ENCODE results near the gene RSPO4. TPM values are rescaled to one million over a fixed set of nuclear protein-coding genes. Genes with fewer than 3 reads are reported as not detected.

The RSPO4 gene
- total RNA-seq, 1 donor from 2014 or later, result not detected

DNA sequence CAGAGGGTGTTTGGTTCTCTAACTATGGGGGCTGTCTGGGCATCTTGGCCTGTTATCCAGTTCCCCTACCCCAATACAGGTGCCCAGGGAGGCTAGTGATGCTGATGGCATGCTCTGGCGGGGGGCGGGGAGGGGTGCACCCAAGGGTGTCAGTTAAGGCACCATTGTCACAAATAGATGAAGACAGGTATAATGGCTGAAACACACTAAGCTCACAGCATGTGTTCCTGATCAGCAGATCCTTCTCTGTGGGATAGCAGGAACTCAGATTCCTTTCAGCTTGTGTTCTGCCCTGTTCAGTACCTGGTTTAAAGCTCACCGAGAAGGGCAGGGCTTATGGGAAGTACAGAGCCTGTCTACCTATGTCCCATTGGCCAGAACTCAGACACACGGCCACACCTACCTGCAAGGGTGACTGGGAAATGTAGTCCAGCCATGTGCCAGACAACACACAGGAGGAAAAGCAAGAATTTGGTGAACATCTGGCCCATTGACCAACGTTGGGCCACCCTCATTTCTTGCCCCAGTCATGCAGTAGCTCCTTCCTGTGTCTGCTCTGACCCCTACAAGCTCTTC is 3.4 kb upstream of the RSPO4 start:
- H3K27ac ChIP-seq (ENCODE audit: low read depth, low read length), result no peak overlapping the region
- no peak overlapping the region for H3K4me3 ChIP-seq (ENCODE audit: low read length in 3 of 3)
- no peaks in the 10 kb centered on the region for H3K9me3 ChIP-seq (ENCODE audit: control insufficient read depth in 3 of 3, low read length in 3 of 3)
- H3K36me3 ChIP-seq (ENCODE audit: control insufficient read depth in 3 of 3, insufficient read depth in 3 of 3, low read length in 3 of 3), result no peaks in the 10 kb centered on the region
- H3K9ac ChIP-seq (ENCODE audit: low read depth in 1 of 3, low read length in 3 of 3), result no peak overlapping the region
- H3K27me3 ChIP-seq (ENCODE audit: control insufficient read depth in 3 of 3, insufficient read depth in 3 of 3, low read length in 3 of 3), result peaks cover 46 to 55% (median 47%) of the 10 kb centered on the region in 3 donors
- H3K4me1 ChIP-seq (ENCODE audit: control insufficient read depth in 3 of 3, insufficient read depth in 3 of 3, low read length in 3 of 3), result no peaks in the 10 kb centered on the region

DNA sequence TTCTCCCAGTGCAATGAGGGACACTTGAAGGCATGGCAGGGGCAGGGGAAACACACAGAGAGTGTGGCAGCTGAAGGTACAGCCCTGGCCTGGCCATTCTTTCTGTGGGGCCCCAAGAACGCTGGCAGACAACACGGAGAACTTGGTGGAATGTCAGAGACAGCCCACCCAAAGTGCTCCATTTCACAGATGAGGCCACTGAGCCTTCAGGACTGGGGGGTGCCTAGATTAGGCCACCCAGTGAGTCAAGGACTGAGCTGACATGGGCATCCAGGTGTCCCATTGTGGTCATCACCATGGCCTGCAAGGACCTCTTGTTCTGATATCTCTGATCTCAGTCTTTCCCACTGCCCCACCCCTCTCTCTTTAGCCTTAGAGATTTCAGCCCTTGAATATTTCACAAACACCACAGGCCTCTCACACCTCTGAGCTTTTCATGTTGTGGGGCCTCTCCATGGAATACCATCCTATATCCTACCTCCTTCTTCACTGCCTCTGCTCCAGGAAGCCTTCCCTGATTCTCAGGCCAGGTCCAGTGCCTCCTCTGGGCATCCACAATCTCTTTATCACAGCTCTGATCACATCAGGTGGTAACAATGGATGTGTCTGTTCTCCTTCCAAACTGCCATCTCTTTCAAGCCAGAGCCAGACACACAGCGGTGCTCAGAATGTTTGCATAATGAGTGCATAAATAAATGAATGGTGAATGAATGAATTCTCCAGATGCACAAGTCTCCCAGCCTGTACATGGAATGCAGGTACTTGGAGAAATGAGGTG is 2.0 kb upstream of the RSPO4 start:
- H3K4me1 ChIP-seq (ENCODE audit: control insufficient read depth in 3 of 3, insufficient read depth in 3 of 3, low read length in 3 of 3), result no peaks in the 10 kb centered on the region
- H3K9me3 ChIP-seq (ENCODE audit: control insufficient read depth in 3 of 3, low read length in 3 of 3), result no peaks in the 10 kb centered on the region
- peaks cover 50 to 55% (median 52%) of the 10 kb centered on the region in 3 donors for H3K27me3 ChIP-seq (ENCODE audit: control insufficient read depth in 3 of 3, insufficient read depth in 3 of 3, low read length in 3 of 3)
- no peak overlapping the region for H3K27ac ChIP-seq (ENCODE audit: low read depth, low read length)
- no peak overlapping the region for H3K9ac ChIP-seq (ENCODE audit: low read depth in 1 of 3, low read length in 3 of 3)
- H3K4me3 ChIP-seq (ENCODE audit: low read length in 3 of 3), result no peak overlapping the region
- no peaks in the 10 kb centered on the region for H3K36me3 ChIP-seq (ENCODE audit: control insufficient read depth in 3 of 3, insufficient read depth in 3 of 3, low read length in 3 of 3)

DNA sequence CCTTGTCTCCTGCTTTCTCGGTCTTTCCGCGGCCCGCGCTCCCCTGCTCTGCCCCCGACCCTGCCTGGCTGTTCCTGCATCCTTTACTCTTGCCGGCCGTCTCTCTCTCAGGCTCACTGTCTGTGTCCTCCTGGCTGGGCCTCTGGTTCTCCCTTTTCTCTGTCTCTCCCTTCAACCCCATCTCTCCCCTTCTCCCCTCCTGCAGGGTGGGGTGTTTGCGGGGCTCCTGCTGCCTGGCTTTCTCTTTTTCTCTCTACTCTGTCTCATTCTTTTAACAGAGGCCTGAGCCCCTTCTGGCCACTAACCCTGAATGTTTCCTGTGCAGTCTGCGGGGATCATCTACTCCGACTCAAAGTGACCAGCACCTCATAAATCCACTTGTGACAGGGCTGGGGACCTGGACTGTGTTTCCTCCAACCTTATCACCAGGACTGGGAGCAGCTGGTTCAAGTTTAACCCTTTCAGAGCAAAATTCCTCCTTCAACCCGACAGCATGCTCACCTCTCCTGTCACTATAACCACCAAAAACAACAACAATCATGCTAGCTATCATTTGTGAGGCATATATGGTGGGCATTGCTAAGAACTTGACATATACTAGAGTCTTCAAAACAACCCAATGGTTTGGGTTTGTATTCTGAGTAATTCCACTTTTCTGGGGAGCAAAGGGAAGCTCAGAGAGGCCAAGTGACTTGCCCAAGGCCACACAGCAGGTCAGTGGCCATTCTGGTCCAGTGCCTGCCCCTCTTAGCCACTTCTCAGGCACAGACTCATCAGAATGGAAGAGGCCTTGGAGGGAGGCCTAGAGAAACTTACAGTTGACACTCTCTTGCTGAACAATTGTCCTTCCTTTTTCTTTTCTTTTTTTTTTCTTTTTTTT is 811 bp upstream of the RSPO4 start:
- H3K9ac ChIP-seq (ENCODE audit: low read depth in 1 of 3, low read length in 3 of 3), result no peak overlapping the region
- H3K27me3 ChIP-seq (ENCODE audit: control insufficient read depth in 3 of 3, insufficient read depth in 3 of 3, low read length in 3 of 3), result peaks cover 53 to 64% (median 58%) of the 10 kb centered on the region in 3 donors

DNA sequence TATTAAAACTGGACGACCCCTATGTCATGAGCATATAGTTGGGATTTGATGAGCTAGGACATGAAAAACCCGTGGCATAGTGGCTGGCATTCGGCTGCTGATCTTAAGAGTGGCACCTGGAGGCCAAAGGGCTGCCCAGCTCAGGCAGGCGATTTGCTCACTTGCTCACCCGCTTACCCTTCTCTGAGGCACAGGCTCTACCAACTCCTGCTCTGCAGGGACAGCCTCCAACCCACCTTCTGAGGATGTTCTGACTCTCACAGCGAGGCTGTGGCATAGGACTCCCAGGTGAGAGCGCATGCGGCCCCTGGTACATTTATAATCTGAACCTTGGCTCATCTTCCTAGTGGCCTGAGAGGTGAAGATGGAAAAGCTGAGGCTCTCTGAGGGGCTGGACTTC is 995 bp downstream of the RSPO4 start:
- Histone ChIP-seq H3K27ac (ENCODE audit: low read depth, low read length) (no peak overlapping the region), H3K4me3 (ENCODE audit: low read length in 3 of 3) (no peak overlapping the region), H3K36me3 (ENCODE audit: control insufficient read depth in 3 of 3, insufficient read depth in 3 of 3, low read length in 3 of 3) (no peaks in the 10 kb centered on the region), H3K4me1 (ENCODE audit: control insufficient read depth in 3 of 3, insufficient read depth in 3 of 3, low read length in 3 of 3) (no peaks in the 10 kb centered on the region), H3K27me3 (ENCODE audit: control insufficient read depth in 3 of 3, insufficient read depth in 3 of 3, low read length in 3 of 3) (peaks cover 51 to 67% (median 60%) of the 10 kb centered on the region in 3 donors), H3K9ac (ENCODE audit: low read depth in 1 of 3, low read length in 3 of 3) (no peak overlapping the region), H3K9me3 (ENCODE audit: control insufficient read depth in 3 of 3, low read length in 3 of 3) (no peaks in the 10 kb centered on the region)

More for the DNA sequence above, 811 bp upstream of the RSPO4 start:
- no peaks in the 10 kb centered on the region for H3K36me3 ChIP-seq (ENCODE audit: control insufficient read depth in 3 of 3, insufficient read depth in 3 of 3, low read length in 3 of 3)
- H3K27ac ChIP-seq (ENCODE audit: low read depth, low read length), result no peak overlapping the region
- H3K9me3 ChIP-seq (ENCODE audit: control insufficient read depth in 3 of 3, low read length in 3 of 3), result no peaks in the 10 kb centered on the region
- H3K4me3 ChIP-seq (ENCODE audit: low read length in 3 of 3), result no peak overlapping the region
- no peaks in the 10 kb centered on the region for H3K4me1 ChIP-seq (ENCODE audit: control insufficient read depth in 3 of 3, insufficient read depth in 3 of 3, low read length in 3 of 3)

DNA sequence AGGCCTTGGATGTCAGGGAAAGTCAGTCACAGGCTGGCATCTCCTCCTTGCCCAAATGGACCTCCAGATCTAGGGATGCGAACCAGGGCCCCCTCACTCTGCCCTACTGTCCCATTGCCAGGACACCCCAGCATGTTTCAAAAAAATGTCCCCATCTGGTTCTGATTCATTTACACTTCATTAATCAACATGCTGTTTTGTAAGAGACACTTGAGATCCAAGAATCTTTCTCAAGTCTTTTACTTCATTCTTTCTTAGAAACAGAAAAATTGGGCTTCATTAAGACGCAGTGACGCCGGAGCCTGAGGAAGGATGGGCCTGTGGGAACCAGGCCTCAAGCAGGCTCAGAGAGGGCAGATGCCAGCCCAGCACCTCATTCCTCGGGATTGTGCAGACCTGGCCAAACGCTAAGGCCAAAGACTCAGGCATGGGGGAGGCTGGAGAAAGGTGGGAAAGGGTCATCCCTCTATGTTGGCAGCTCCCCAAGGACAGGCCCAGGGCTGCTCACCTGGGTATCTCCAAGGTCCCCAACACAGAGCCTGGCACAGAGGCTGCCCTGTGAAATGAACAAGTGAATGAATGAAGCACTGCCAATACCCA is 3.8 kb downstream of the RSPO4 start:
- Histone ChIP-seq H3K27me3 (ENCODE audit: control insufficient read depth in 3 of 3, insufficient read depth in 3 of 3, low read length in 3 of 3) (peaks cover 30 to 53% (median 40%) of the 10 kb centered on the region in 3 donors), H3K4me1 (ENCODE audit: control insufficient read depth in 3 of 3, insufficient read depth in 3 of 3, low read length in 3 of 3) (no peaks in the 10 kb centered on the region), H3K36me3 (ENCODE audit: control insufficient read depth in 3 of 3, insufficient read depth in 3 of 3, low read length in 3 of 3) (no peaks in the 10 kb centered on the region), H3K9ac (ENCODE audit: low read depth in 1 of 3, low read length in 3 of 3) (no peak overlapping the region), H3K4me3 (ENCODE audit: low read length in 3 of 3) (no peak overlapping the region), H3K27ac (ENCODE audit: low read depth, low read length) (no peak overlapping the region), H3K9me3 (ENCODE audit: control insufficient read depth in 3 of 3, low read length in 3 of 3) (no peaks in the 10 kb centered on the region)

DNA sequence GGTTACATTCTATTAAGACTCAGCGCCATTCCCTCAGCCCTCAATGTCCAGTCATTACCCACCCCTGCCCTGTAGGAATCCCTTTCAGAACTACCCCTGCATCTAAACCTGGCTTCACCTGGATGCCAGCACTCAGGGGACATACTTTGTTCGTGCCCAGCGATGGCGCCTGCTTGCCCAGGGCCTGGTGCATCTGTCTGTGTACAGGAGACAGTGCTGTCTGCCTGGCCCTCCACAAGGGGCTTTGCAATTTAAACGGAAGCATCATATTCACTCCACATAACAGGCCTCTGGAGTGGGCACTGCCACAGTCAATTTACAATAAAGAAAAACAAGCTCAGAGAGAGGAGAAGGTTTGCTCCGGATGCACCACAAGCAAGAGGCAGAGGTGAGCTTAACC is 4.6 kb downstream of the RSPO4 start:
- H3K4me1 ChIP-seq (ENCODE audit: control insufficient read depth in 3 of 3, insufficient read depth in 3 of 3, low read length in 3 of 3), result no peaks in the 10 kb centered on the region
- H3K27ac ChIP-seq (ENCODE audit: low read depth, low read length), result no peak overlapping the region
- H3K27me3 ChIP-seq (ENCODE audit: control insufficient read depth in 3 of 3, insufficient read depth in 3 of 3, low read length in 3 of 3), result peaks cover 26 to 52% (median 36%) of the 10 kb centered on the region in 3 donors
- no peak overlapping the region for H3K9ac ChIP-seq (ENCODE audit: low read depth in 1 of 3, low read length in 3 of 3)
- H3K4me3 ChIP-seq (ENCODE audit: low read length in 3 of 3), result no peak overlapping the region
- H3K36me3 ChIP-seq (ENCODE audit: control insufficient read depth in 3 of 3, insufficient read depth in 3 of 3, low read length in 3 of 3), result no peaks in the 10 kb centered on the region
- no peaks in the 10 kb centered on the region for H3K9me3 ChIP-seq (ENCODE audit: control insufficient read depth in 3 of 3, low read length in 3 of 3)

DNA sequence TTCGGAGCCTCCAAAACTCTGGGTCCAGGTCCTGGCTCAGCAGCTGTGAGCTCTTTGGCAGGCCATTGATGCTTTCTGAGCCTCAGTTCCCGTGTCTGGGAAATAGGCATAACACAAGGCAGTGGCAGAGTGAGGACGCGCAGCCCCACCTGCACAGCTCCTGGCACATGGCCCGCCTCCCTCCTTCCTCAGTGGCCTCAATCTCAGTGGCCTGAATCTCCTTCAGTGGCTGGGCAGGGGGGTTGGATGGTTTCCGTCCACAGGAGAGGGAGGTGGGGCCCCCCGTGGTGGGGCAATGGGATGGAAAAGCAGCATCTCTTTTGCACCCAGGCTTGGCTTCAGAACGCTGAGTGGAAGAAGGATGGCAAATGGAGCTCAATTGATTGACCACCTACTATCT is 5.1 kb downstream of the RSPO4 start:
- Histone ChIP-seq H3K9me3 (ENCODE audit: control insufficient read depth in 3 of 3, low read length in 3 of 3) (no peaks in the 10 kb centered on the region), H3K9ac (ENCODE audit: low read depth in 1 of 3, low read length in 3 of 3) (no peak overlapping the region), H3K4me3 (ENCODE audit: low read length in 3 of 3) (no peak overlapping the region), H3K36me3 (ENCODE audit: control insufficient read depth in 3 of 3, insufficient read depth in 3 of 3, low read length in 3 of 3) (no peaks in the 10 kb centered on the region), H3K27me3 (ENCODE audit: control insufficient read depth in 3 of 3, insufficient read depth in 3 of 3, low read length in 3 of 3) (peaks cover 29 to 54% (median 39%) of the 10 kb centered on the region in 3 donors), H3K27ac (ENCODE audit: low read depth, low read length) (no peak overlapping the region), H3K4me1 (ENCODE audit: control insufficient read depth in 3 of 3, insufficient read depth in 3 of 3, low read length in 3 of 3) (no peaks in the 10 kb centered on the region)

DNA sequence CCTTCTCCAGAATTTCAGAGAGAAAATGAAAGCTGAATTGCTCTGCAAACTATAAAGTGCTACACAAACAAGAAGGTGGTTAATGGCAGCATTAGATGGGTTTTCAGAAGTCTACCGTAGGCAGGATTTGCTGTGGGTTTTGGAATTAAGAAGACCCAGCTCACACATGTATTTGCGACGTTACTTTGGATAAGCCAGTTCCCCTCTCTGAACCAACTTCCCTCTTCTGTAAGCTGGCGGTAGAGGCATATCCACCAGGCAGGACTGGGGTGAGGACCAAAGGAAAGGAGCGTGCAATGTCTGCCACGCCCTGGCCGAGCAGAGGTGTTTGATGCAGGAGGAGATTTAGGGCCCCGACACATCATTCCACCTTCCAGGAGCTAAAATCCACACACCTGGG is 6.9 kb downstream of the RSPO4 start:
- H3K9ac ChIP-seq (ENCODE audit: low read depth in 1 of 3, low read length in 3 of 3), result no peak overlapping the region
- H3K27me3 ChIP-seq (ENCODE audit: control insufficient read depth in 3 of 3, insufficient read depth in 3 of 3, low read length in 3 of 3), result peaks cover 23 to 47% (median 35%) of the 10 kb centered on the region in 3 donors

DNA sequence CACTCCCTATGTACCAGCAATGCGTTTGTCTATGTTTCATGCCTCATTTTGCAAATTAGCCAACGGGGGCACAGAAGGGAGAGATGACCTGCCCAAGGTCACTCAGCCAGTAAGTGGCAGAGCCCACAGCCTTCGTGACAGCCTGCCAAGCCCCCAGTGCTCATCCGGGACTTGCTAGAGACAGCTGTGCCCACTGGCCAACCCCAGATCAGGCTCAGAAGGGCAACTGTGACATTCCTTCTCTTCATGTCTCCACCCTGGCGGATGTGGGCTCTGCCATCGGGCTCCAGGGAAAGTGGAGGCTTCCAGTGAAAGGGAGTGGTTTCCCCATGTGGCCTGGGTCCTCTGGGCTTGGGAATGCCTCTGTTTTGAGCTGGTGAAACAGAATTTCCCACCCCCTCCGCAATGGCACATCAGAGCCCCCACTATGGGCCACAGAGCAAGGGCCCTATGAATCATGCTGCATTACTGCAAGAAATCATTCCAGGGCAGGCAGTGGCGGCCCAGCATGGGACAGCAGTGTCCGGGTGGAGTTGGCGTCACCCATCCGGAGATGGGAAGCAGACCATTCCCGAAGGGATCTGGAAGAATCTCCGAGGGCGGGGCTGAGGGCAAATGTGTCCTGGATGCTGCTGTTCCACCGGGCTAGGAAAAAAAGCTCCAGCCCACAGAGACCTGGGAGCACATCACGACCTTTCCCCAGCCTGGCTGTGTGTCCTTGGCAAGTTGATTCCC is 9.1 kb downstream of the RSPO4 start:
- Histone ChIP-seq H3K4me1 (ENCODE audit: control insufficient read depth in 3 of 3, insufficient read depth in 3 of 3, low read length in 3 of 3) (no peaks in the 10 kb centered on the region), H3K27me3 (ENCODE audit: control insufficient read depth in 3 of 3, insufficient read depth in 3 of 3, low read length in 3 of 3) (peaks cover 28 to 50% (median 46%) of the 10 kb centered on the region in 3 donors), H3K4me3 (ENCODE audit: low read length in 3 of 3) (no peak overlapping the region), H3K9ac (ENCODE audit: low read depth in 1 of 3, low read length in 3 of 3) (no peak overlapping the region), H3K9me3 (ENCODE audit: control insufficient read depth in 3 of 3, low read length in 3 of 3) (no peaks in the 10 kb centered on the region), H3K27ac (ENCODE audit: low read depth, low read length) (no peak overlapping the region), H3K36me3 (ENCODE audit: control insufficient read depth in 3 of 3, insufficient read depth in 3 of 3, low read length in 3 of 3) (no peaks in the 10 kb centered on the region)

More for the DNA sequence above, 6.9 kb downstream of the RSPO4 start:
- Histone ChIP-seq H3K36me3 (ENCODE audit: control insufficient read depth in 3 of 3, insufficient read depth in 3 of 3, low read length in 3 of 3) (no peaks in the 10 kb centered on the region), H3K27ac (ENCODE audit: low read depth, low read length) (no peak overlapping the region), H3K4me1 (ENCODE audit: control insufficient read depth in 3 of 3, insufficient read depth in 3 of 3, low read length in 3 of 3) (no peaks in the 10 kb centered on the region), H3K9me3 (ENCODE audit: control insufficient read depth in 3 of 3, low read length in 3 of 3) (no peaks in the 10 kb centered on the region), H3K4me3 (ENCODE audit: low read length in 3 of 3) (no peak overlapping the region)

All from skeletal muscle tissue (tissue), 4 donors.